Measurements from ENCODE around the gene ARHGEF40.

GRCh38 chr14:21073921-21074320, 3.8 kb downstream of the ARHGEF40 start:
- TF ChIP-seq CTCF (IDR thresholded peaks at IDR 0.05), result no peak
- TF ChIP-seq POLR2A (IDR thresholded peaks at IDR 0.05), result no peak

Measured in lower leg skin (tissue), 3 donors.